ENCODE measurements around the gene AHDC1. TPM values are rescaled to one million over a fixed set of nuclear protein-coding genes. Genes with fewer than 3 reads are reported as not detected.

AHDC1 gene
- total RNA-seq, 4 donors from 2014 or later, result 14.7 to 54.3 (median 35.4) TPM

DNA sequence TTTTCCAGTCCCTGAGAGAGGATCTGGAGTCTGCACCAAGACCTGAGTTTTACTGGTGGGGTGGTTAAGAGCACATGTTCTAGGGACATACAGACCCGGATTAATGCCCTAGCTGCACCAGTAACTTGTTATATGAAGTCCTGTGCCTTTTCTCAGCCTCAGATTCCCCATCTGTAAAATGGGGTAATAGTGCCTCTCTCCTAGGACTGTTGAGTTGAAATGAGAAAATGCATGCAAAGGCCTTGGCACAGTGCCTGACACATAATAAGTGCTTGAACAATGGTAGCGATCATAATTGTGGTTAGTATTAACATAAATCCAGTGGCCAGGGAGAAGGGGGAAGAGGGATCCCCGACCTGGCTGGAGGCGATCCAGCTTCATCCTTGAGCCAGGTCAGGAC is 12.3 kb downstream of the AHDC1 start:
- peak overlapping the region; percentile 64 to 97 (median 86) for H3K27ac ChIP-seq (replicated peaks in 1 of 4)
- 54% methylated on average over 4 of the region's 4 CpGs for WGBS
- H3K27me3 ChIP-seq, result no peaks in the 10 kb centered on the region
- H3K9me3 ChIP-seq, result no peaks in the 10 kb centered on the region
- no peak for DNase-seq (ENCODE audit: extremely low spot score)
- TF ChIP-seq, protein P1, sequence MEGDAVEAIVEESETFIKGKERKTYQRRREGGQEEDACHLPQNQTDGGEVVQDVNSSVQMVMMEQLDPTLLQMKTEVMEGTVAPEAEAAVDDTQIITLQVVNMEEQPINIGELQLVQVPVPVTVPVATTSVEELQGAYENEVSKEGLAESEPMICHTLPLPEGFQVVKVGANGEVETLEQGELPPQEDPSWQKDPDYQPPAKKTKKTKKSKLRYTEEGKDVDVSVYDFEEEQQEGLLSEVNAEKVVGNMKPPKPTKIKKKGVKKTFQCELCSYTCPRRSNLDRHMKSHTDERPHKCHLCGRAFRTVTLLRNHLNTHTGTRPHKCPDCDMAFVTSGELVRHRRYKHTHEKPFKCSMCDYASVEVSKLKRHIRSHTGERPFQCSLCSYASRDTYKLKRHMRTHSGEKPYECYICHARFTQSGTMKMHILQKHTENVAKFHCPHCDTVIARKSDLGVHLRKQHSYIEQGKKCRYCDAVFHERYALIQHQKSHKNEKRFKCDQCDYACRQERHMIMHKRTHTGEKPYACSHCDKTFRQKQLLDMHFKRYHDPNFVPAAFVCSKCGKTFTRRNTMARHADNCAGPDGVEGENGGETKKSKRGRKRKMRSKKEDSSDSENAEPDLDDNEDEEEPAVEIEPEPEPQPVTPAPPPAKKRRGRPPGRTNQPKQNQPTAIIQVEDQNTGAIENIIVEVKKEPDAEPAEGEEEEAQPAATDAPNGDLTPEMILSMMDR (IDR thresholded peaks at IDR 0.05), result no peak
- TF ChIP-seq POLR2A (IDR thresholded peaks at IDR 0.05; ENCODE audit: low read depth) (no peak), POLR2AphosphoS5 (IDR thresholded peaks at IDR 0.05) (no peak), EP300 (IDR thresholded peaks at IDR 0.05) (no peak)
- peaks cover 97 to 100% (median 99%) of the 10 kb centered on the region in 4 donors for H3K4me1 ChIP-seq
- H3K4me3 ChIP-seq, result no peak overlapping the region
- intact Hi-C loops (cut with DNase I), result no loop called here
- H3K36me3 ChIP-seq, result no peaks in the 10 kb centered on the region

GRCh38 chr1:27590917-27591508 is 12.9 kb downstream of the AHDC1 start:
- 39% methylated on average over 2 of the region's 5 CpGs for WGBS
- Histone ChIP-seq H3K9me3 (no peaks in the 10 kb centered on the region), H3K27ac (replicated peaks in 1 of 4) (peak overlapping the region; percentile 64 to 97 (median 86)), H3K36me3 (peaks cover 0 to 3% (median 0%) of the 10 kb centered on the region in 4 donors), H3K4me3 (no peak overlapping the region), H3K27me3 (no peaks in the 10 kb centered on the region), H3K4me1 (peaks cover 97 to 100% (median 99%) of the 10 kb centered on the region in 4 donors)
- intact Hi-C loops (cut with DNase I), result no loop called here
- no peak for DNase-seq (ENCODE audit: extremely low spot score)
- TF ChIP-seq POLR2A (IDR thresholded peaks at IDR 0.05; ENCODE audit: low read depth) (no peak), POLR2AphosphoS5 (IDR thresholded peaks at IDR 0.05) (no peak), EP300 (IDR thresholded peaks at IDR 0.05) (no peak)
- TF ChIP-seq, protein P1 (IDR thresholded peaks at IDR 0.05), result no peak

GRCh38 chr1:27589841-27590426 is 14.0 kb downstream of the AHDC1 start:
- Histone ChIP-seq H3K27me3 (no peaks in the 10 kb centered on the region), H3K27ac (replicated peaks in 1 of 4) (peak overlapping the region; percentile 64 to 97 (median 86)), H3K36me3 (peaks cover 0 to 4% (median 0%) of the 10 kb centered on the region in 4 donors), H3K4me1 (peaks cover 87 to 97% (median 95%) of the 10 kb centered on the region in 4 donors), H3K9me3 (no peaks in the 10 kb centered on the region), H3K4me3 (no peak overlapping the region)
- WGBS, result no CpG with 5 or more reads among the region's 13 CpGs
- intact Hi-C loops (cut with DNase I), result no loop called here
- no peak for TF ChIP-seq POLR2A (IDR thresholded peaks at IDR 0.05; ENCODE audit: low read depth)
- no peak for TF ChIP-seq EP300 (IDR thresholded peaks at IDR 0.05)
- TF ChIP-seq POLR2AphosphoS5 (IDR thresholded peaks at IDR 0.05), result peak in 1 of 2 donors; percentile 11
- TF ChIP-seq, protein P1 (IDR thresholded peaks at IDR 0.05), result no peak
- no peak for DNase-seq (ENCODE audit: extremely low spot score)

GRCh38 chr1:27589441-27589840 is 14.5 kb downstream of the AHDC1 start:
- WGBS, result 65% methylated on average over 4 of the region's 6 CpGs
- no peaks in the 10 kb centered on the region for H3K9me3 ChIP-seq
- H3K27ac ChIP-seq (replicated peaks in 1 of 4), result peak overlapping the region; percentile 64 to 97 (median 86)
- no peak overlapping the region for H3K4me3 ChIP-seq
- peaks cover 87 to 97% (median 94%) of the 10 kb centered on the region in 4 donors for H3K4me1 ChIP-seq
- TF ChIP-seq POLR2A (IDR thresholded peaks at IDR 0.05; ENCODE audit: low read depth), result no peak
- TF ChIP-seq EP300 (IDR thresholded peaks at IDR 0.05), result no peak
- TF ChIP-seq, protein P1 (IDR thresholded peaks at IDR 0.05), result no peak
- TF ChIP-seq POLR2AphosphoS5 (IDR thresholded peaks at IDR 0.05), result no peak
- intact Hi-C loops (cut with DNase I), result no loop called here
- DNase-seq (ENCODE audit: extremely low spot score), result no peak
- no peaks in the 10 kb centered on the region for H3K27me3 ChIP-seq
- peaks cover 0 to 4% (median 0%) of the 10 kb centered on the region in 4 donors for H3K36me3 ChIP-seq

Measured in esophagus muscularis mucosa (tissue), 4 donors.